ENCODE results near the gene GPN2. TPM values are rescaled to one million over a fixed set of nuclear protein-coding genes. Genes with fewer than 3 reads are reported as not detected.

GPN2 gene
- total and polyA plus RNA-seq, 2 donors (not counting 1 experiment from before 2014, with no cell fraction given), result 15.2 to 43.5 TPM

GRCh38 chr1:26833432-26834405, 56.4 kb downstream of the GPN2 start:
- peak overlapping the region; percentile 43 for H2AFZ ChIP-seq (ENCODE audit: insufficient read depth, low read depth, low read length, poor library complexity, severe bottlenecking)
- H3K4me2 ChIP-seq (replicated peaks; ENCODE audit: low read depth, low read length, poor library complexity, severe bottlenecking), result peak overlapping the region; percentile 81
- peaks cover 30 to 48% of the 10 kb centered on the region in 2 donors for H3K4me1 ChIP-seq (ENCODE audit: control insufficient read depth in 2 of 2, insufficient read depth in 2 of 2, low read length in 2 of 2)
- ChIA-PET CTCF (interaction anchor here (0.6 to 10.2 kb wide), 20 partner anchors 11 to 333 kb away, joined by 3 to 153 read pairs (median 4); partner anchors contain the start of genes PIGV and ZDHHC18), POLR2A (interaction anchor here (0.6 to 2.7 kb wide), 6 partner anchors 11 to 57 kb away, joined by 3 to 14 read pairs (median 4); partner anchors contain the start of gene GPN2)
- H3K27me3 ChIP-seq (replicated peaks in 1 of 4; ENCODE audit: control extremely low read depth in 1 of 4, control insufficient read depth in 3 of 4, insufficient read depth in 4 of 4, low read length in 3 of 4), result no peaks in the 10 kb centered on the region
- peaks cover 16% of the 10 kb centered on the region for H3K79me2 ChIP-seq (ENCODE audit: control insufficient read depth, insufficient read depth, low read length)
- peak overlapping the region; percentile 83 to 98 for H3K27ac ChIP-seq (ENCODE audit: low read length in 2 of 2)
- ATAC-seq (ENCODE audit: low read depth) (peak; percentile 96), DNase-seq (peak; percentile 95)
- no peaks in the 10 kb centered on the region for H3K9me3 ChIP-seq (ENCODE audit: control extremely low read depth in 1 of 3, control insufficient read depth in 2 of 3, insufficient read depth in 1 of 3, low read length in 2 of 3)
- peak; percentile 58 for TF ChIP-seq CTCF (IDR thresholded peaks at IDR 0.05)
- no peak for TF ChIP-seq EZH2 (IDR thresholded peaks at IDR 0.05; ENCODE audit: borderline replicate concordance, insufficient read depth, low read depth, low read length, poor library complexity, severe bottlenecking)
- Mint-ChIP-seq H3K27me3 (no peaks in the 10 kb centered on the region), H3K4me3 (peak overlapping the region; percentile 78), H3K4me1 (peaks cover 56% of the 10 kb centered on the region), H3K9me3 (ENCODE audit: insufficient read depth) (no peaks in the 10 kb centered on the region), H3K27ac (peak overlapping the region; percentile 92)
- peak overlapping the region in 4 of 5 experiments; percentile 3 to 54 (median 30) for H3K4me3 ChIP-seq (ENCODE audit: control extremely low read depth in 1 of 5, extremely low read depth in 1 of 5, insufficient read depth in 1 of 5, low read depth in 2 of 5, low read length in 4 of 5)
- no peaks in the 10 kb centered on the region for H4K20me1 ChIP-seq (ENCODE audit: control insufficient read depth, insufficient read depth, low read length, poor library complexity, severe bottlenecking)
- H3K36me3 ChIP-seq (replicated peaks in 1 of 2; ENCODE audit: control extremely low read depth in 1 of 2, control insufficient read depth in 1 of 2, extremely low read depth in 1 of 2, insufficient read depth in 2 of 2, low read length in 1 of 2), result peaks cover 1 to 26% of the 10 kb centered on the region in 2 experiments
- H3K9ac ChIP-seq (ENCODE audit: low read length), result peak overlapping the region; percentile 60
- intact Hi-C loops (cut with micrococcal nuclease), result loop anchor here (1.0 to 2.0 kb wide), 4 partner anchors 13 to 44 kb away; no protein-coding TSS in a partner anchor
- 33% methylated on average over 21 of the region's 23 CpGs for WGBS (ENCODE audit: insufficient coverage)

Measured in B cell (primary cell).